Activated CD4-positive, alpha-beta T cell treated with anti-CD3 and anti-CD28 coated beads, Interleukin-2, amount 10 ng/mL, durations not matched to agents 24 days and 14 days (primary cell): ENCODE measurements around the gene ABLIM2. TPM values are rescaled to one million over a fixed set of nuclear protein-coding genes. Genes with fewer than 3 reads are reported as not detected.

Source experiments
- DNase-seq: peaks from one replicate; pipeline ENCODE4 v3.0.0; 2022
- H3K27ac Mint-ChIP-seq: one replicate; pipeline ENCODE4 v1.8.0; 2022; ENCODE audit warnings: mild to moderate bottlenecking, mixed read lengths
- H3K27me3 Mint-ChIP-seq: one replicate; pipeline ENCODE4 v1.8.0; 2022; ENCODE audit warnings: mixed read lengths
- H3K36me3 Mint-ChIP-seq: one replicate; pipeline ENCODE4 v1.8.0; 2022; ENCODE audit warnings: low read depth, mild to moderate bottlenecking, mixed read lengths
- H3K4me1 Mint-ChIP-seq: one replicate; pipeline ENCODE4 v1.8.0; 2021; ENCODE audit warnings: mixed read lengths
- H3K4me3 Mint-ChIP-seq: one replicate; pipeline ENCODE4 v1.8.0; 2022; ENCODE audit warnings: mild to moderate bottlenecking, moderate library complexity, mixed read lengths
- H3K9me3 Mint-ChIP-seq: one replicate; pipeline ENCODE4 v1.8.0; 2021; ENCODE audit warnings: mixed read lengths
- intact Hi-C: fragments of 100-400 bp; cut with micrococcal nuclease; formaldehyde crosslinking; loops from one replicate; pipeline ENCODE4 v1.15.1; 2023
- total RNA-seq: library from RNA; stranded (reverse); gene quantifications from 2 replicates; pipeline ENCODE4 v1.2.3, GENCODE V29; 2022

Gene ABLIM2
- total RNA-seq, 1 donor from 2014 or later = 0.63 TPM

- H3K4me1 Mint-ChIP-seq = peaks cover 14% of the 10 kb centered on the region
- H3K9me3 Mint-ChIP-seq = no peaks in the 10 kb centered on the region
- intact Hi-C loops = no loop called here
- peaks cover 1% of the 10 kb centered on the region for H3K27me3 Mint-ChIP-seq
- no peaks in the 10 kb centered on the region for H3K36me3 Mint-ChIP-seq
- H3K4me3 Mint-ChIP-seq = no peak overlapping the region
- no peak overlapping the region for H3K27ac Mint-ChIP-seq
- no peak for DNase-seq
These were observed 176.7 kb downstream of the ABLIM2 start for GRCh38 chr4:7981738-7982394.

GRCh38 chr4:7980036-7980435 is 178.6 kb downstream of the ABLIM2 start:
- H3K36me3 Mint-ChIP-seq = peaks cover 4% of the 10 kb centered on the region
- no peaks in the 10 kb centered on the region for H3K9me3 Mint-ChIP-seq
- no peak overlapping the region for H3K4me3 Mint-ChIP-seq
- intact Hi-C loops = no loop called here
- H3K27ac Mint-ChIP-seq = no peak overlapping the region
- H3K27me3 Mint-ChIP-seq = no peaks in the 10 kb centered on the region
- no peak for DNase-seq
- peaks cover 15% of the 10 kb centered on the region for H3K4me1 Mint-ChIP-seq

- no peak overlapping the region for H3K27ac Mint-ChIP-seq
- no peak overlapping the region for H3K4me3 Mint-ChIP-seq
- peaks cover 16% of the 10 kb centered on the region for H3K4me1 Mint-ChIP-seq
- no peaks in the 10 kb centered on the region for H3K27me3 Mint-ChIP-seq
- intact Hi-C loops = no loop called here
- DNase-seq = no peak
- no peaks in the 10 kb centered on the region for H3K9me3 Mint-ChIP-seq
- peaks cover 5% of the 10 kb centered on the region for H3K36me3 Mint-ChIP-seq
These were observed 179.0 kb downstream of the ABLIM2 start for GRCh38 chr4:7979652-7979968.

- Mint-ChIP-seq H3K4me3 (no peak overlapping the region), H3K36me3 (peaks cover 10% of the 10 kb centered on the region), H3K27ac (no peak overlapping the region), H3K9me3 (no peaks in the 10 kb centered on the region), H3K27me3 (no peaks in the 10 kb centered on the region), H3K4me1 (peaks cover 19% of the 10 kb centered on the region)
- DNase-seq = no peak
- intact Hi-C loops = no loop called here
These were observed 179.5 kb downstream of the ABLIM2 start for GRCh38 chr4:7978907-7979651.

- Mint-ChIP-seq H3K4me3 (no peak overlapping the region), H3K36me3 (peaks cover 14% of the 10 kb centered on the region), H3K9me3 (no peaks in the 10 kb centered on the region), H3K4me1 (peaks cover 24% of the 10 kb centered on the region), H3K27me3 (no peaks in the 10 kb centered on the region), H3K27ac (no peak overlapping the region)
- DNase-seq = no peak
- intact Hi-C loops = no loop called here
These were observed 180.1 kb downstream of the ABLIM2 start for GRCh38 chr4:7978489-7978888.

- Mint-ChIP-seq H3K36me3 (peaks cover 24% of the 10 kb centered on the region), H3K27me3 (no peaks in the 10 kb centered on the region), H3K4me3 (no peak overlapping the region), H3K9me3 (no peaks in the 10 kb centered on the region), H3K27ac (no peak overlapping the region), H3K4me1 (peaks cover 37% of the 10 kb centered on the region)
- intact Hi-C loops = no loop called here
- DNase-seq = no peak
These were observed 182.0 kb downstream of the ABLIM2 start for GRCh38 chr4:7976634-7977033.

- peaks cover 25% of the 10 kb centered on the region for H3K36me3 Mint-ChIP-seq
- no peak for DNase-seq
- no peak overlapping the region for H3K27ac Mint-ChIP-seq
- no peaks in the 10 kb centered on the region for H3K27me3 Mint-ChIP-seq
- H3K4me1 Mint-ChIP-seq = peaks cover 43% of the 10 kb centered on the region
- no peaks in the 10 kb centered on the region for H3K9me3 Mint-ChIP-seq
- intact Hi-C loops = no loop called here
- H3K4me3 Mint-ChIP-seq = no peak overlapping the region
These were observed 182.6 kb downstream of the ABLIM2 start for GRCh38 chr4:7976025-7976424.

GRCh38 chr4:7974425-7974824 is 184.2 kb downstream of the ABLIM2 start:
- no peaks in the 10 kb centered on the region for H3K27me3 Mint-ChIP-seq
- no peak for DNase-seq
- H3K9me3 Mint-ChIP-seq = no peaks in the 10 kb centered on the region
- H3K27ac Mint-ChIP-seq = peak overlapping the region; percentile 34
- intact Hi-C loops = no loop called here
- peaks cover 56% of the 10 kb centered on the region for H3K4me1 Mint-ChIP-seq
- no peak overlapping the region for H3K4me3 Mint-ChIP-seq
- H3K36me3 Mint-ChIP-seq = peaks cover 32% of the 10 kb centered on the region

- intact Hi-C loops = no loop called here
- Mint-ChIP-seq H3K36me3 (peaks cover 32% of the 10 kb centered on the region), H3K4me3 (peak overlapping the region; percentile 96), H3K27me3 (no peaks in the 10 kb centered on the region), H3K27ac (peak overlapping the region; percentile 99), H3K4me1 (peaks cover 60% of the 10 kb centered on the region), H3K9me3 (no peaks in the 10 kb centered on the region)
- peak; percentile 59 for DNase-seq
These were observed 185.1 kb downstream of the ABLIM2 start for GRCh38 chr4:7973545-7973981.

GRCh38 chr4:7971881-7972500 is 186.6 kb downstream of the ABLIM2 start:
- Mint-ChIP-seq H3K36me3 (peaks cover 32% of the 10 kb centered on the region), H3K27me3 (no peaks in the 10 kb centered on the region), H3K9me3 (no peaks in the 10 kb centered on the region), H3K4me3 (peak overlapping the region; percentile 96), H3K27ac (peak overlapping the region; percentile 99), H3K4me1 (peaks cover 70% of the 10 kb centered on the region)
- intact Hi-C loops = no loop called here
- DNase-seq = no peak

- no peak for DNase-seq
- peaks cover 32% of the 10 kb centered on the region for H3K36me3 Mint-ChIP-seq
- H3K9me3 Mint-ChIP-seq = no peaks in the 10 kb centered on the region
- intact Hi-C loops = no loop called here
- H3K27me3 Mint-ChIP-seq = no peaks in the 10 kb centered on the region
- H3K27ac Mint-ChIP-seq = peak overlapping the region; percentile 99
- H3K4me1 Mint-ChIP-seq = peaks cover 68% of the 10 kb centered on the region
- H3K4me3 Mint-ChIP-seq = peak overlapping the region; percentile 96
These were observed 187.4 kb downstream of the ABLIM2 start for GRCh38 chr4:7971159-7971631.

GRCh38 chr4:7970361-7970946 is 188.2 kb downstream of the ABLIM2 start:
- Mint-ChIP-seq H3K9me3 (no peaks in the 10 kb centered on the region), H3K4me1 (peaks cover 71% of the 10 kb centered on the region), H3K27me3 (no peaks in the 10 kb centered on the region), H3K36me3 (peaks cover 31% of the 10 kb centered on the region), H3K4me3 (peak overlapping the region; percentile 96), H3K27ac (peak overlapping the region; percentile 99)
- intact Hi-C loops = loop anchor here (1.0 kb wide), 1 partner anchor 31 kb away; the partner anchor contains the start of gene AFAP1
- no peak for DNase-seq

GRCh38 chr4:7968262-7968896 is 190.2 kb downstream of the ABLIM2 start:
- H3K4me3 Mint-ChIP-seq = peak overlapping the region; percentile 34
- intact Hi-C loops = loop anchor here (5.0 kb wide), 2 partner anchors 166 to 211 kb away; no protein-coding TSS in a partner anchor
- peaks cover 74% of the 10 kb centered on the region for H3K4me1 Mint-ChIP-seq
- H3K36me3 Mint-ChIP-seq = peaks cover 18% of the 10 kb centered on the region
- DNase-seq = no peak
- H3K9me3 Mint-ChIP-seq = no peaks in the 10 kb centered on the region
- peak overlapping the region; percentile 82 for H3K27ac Mint-ChIP-seq
- H3K27me3 Mint-ChIP-seq = no peaks in the 10 kb centered on the region
